H9 (cell line): ENCODE data around the gene PAX8. TPM values are rescaled to one million over a fixed set of nuclear protein-coding genes. Genes with fewer than 3 reads are reported as not detected.

Experiments used
- DNase-seq: peaks from one replicate; pipeline ENCODE4 v3.0.0-alpha.2; 2017
- H2AFZ ChIP-seq: one replicate; pipeline ENCODE4 v1.6.1; 2013; ENCODE audit warnings: mild to moderate bottlenecking, low read length, control low read depth, moderate library complexity
- H2AK5ac ChIP-seq: 2 replicates; pipeline ENCODE4 v1.6.1; 2013; ENCODE audit warnings: low read length, control low read depth, mixed read lengths; ENCODE audit not compliant: insufficient read length
- H2BK120ac ChIP-seq: one replicate; pipeline ENCODE4 v1.6.1; 2013; ENCODE audit warnings: low read depth, mild to moderate bottlenecking, low read length, control low read depth, inconsistent platforms; ENCODE audit not compliant: poor library complexity, severe bottlenecking
- H2BK12ac ChIP-seq: 2 replicates; pipeline ENCODE4 v1.6.1; 2013; ENCODE audit warnings: low read length, control low read depth, mixed read lengths, low read depth; ENCODE audit not compliant: insufficient read length
- H2BK15ac ChIP-seq: 2 replicates; pipeline ENCODE4 v1.6.1; 2013; ENCODE audit warnings: low read depth, low read length, control low read depth
- H2BK20ac ChIP-seq: one replicate; pipeline ENCODE4 v1.6.1; 2013; ENCODE audit warnings: low read depth, mild to moderate bottlenecking, low read length, control low read depth, inconsistent platforms; ENCODE audit not compliant: poor library complexity, severe bottlenecking
- H2BK5ac ChIP-seq: 2 replicates; pipeline ENCODE4 v1.6.1; 2013; ENCODE audit warnings: low read length, control low read depth, mixed read lengths; ENCODE audit not compliant: insufficient read length
- H3K14ac ChIP-seq: 2 replicates; pipeline ENCODE4 v1.6.1; 2013; ENCODE audit warnings: low read length, control low read depth; ENCODE audit not compliant: insufficient read depth
- H3K18ac ChIP-seq: 2 replicates; pipeline ENCODE4 v1.6.1; 2013; ENCODE audit warnings: low read depth, mild to moderate bottlenecking, mixed read lengths, low read length, control low read depth; ENCODE audit not compliant: insufficient read length
- H3K23ac ChIP-seq: 2 replicates; pipeline ENCODE4 v1.6.1; 2013; ENCODE audit warnings: low read length, control low read depth, mixed read lengths, low read depth; ENCODE audit not compliant: insufficient read length
- H3K23me2 ChIP-seq: 2 replicates; pipeline ENCODE4 v1.6.1; 2013; ENCODE audit warnings: low read depth, mild to moderate bottlenecking, mixed read lengths, low read length, control low read depth; ENCODE audit not compliant: insufficient read length, poor library complexity, severe bottlenecking
- H3K27ac ChIP-seq: 2 replicates; pipeline ENCODE4 v1.5.1; 2013; ENCODE audit warnings: low read length, control low read depth, mixed read lengths, low read depth; ENCODE audit not compliant: insufficient read length
- H3K27me3 ChIP-seq: 2 replicates; pipeline ENCODE4 v1.6.1; 2013; ENCODE audit warnings: low read length, control low read depth, inconsistent platforms; ENCODE audit not compliant: insufficient read depth
- H3K4ac ChIP-seq: 2 replicates; pipeline ENCODE4 v1.6.1; 2013; ENCODE audit warnings: low read depth, mild to moderate bottlenecking, control low read depth, inconsistent platforms, low read length, moderate library complexity
- H3K4me1 ChIP-seq: 2 replicates; pipeline ENCODE4 v1.6.1; 2013; ENCODE audit warnings: low read length, control low read depth, inconsistent platforms; ENCODE audit not compliant: insufficient read depth
- H3K4me2 ChIP-seq: 2 replicates; pipeline ENCODE4 v1.6.1; 2013; ENCODE audit warnings: low read length, control low read depth, mixed read lengths; ENCODE audit not compliant: insufficient read length, insufficient read depth
- H3K56ac ChIP-seq: 2 replicates; pipeline ENCODE4 v1.6.1; 2013; ENCODE audit warnings: low read depth, mild to moderate bottlenecking, mixed read lengths, low read length, control low read depth; ENCODE audit not compliant: insufficient read length
- H3K79me1 ChIP-seq: 2 replicates; pipeline ENCODE4 v1.6.1; 2013; ENCODE audit warnings: low read depth, mild to moderate bottlenecking, moderate library complexity, low read length, control low read depth, inconsistent platforms; ENCODE audit not compliant: insufficient read depth, poor library complexity, severe bottlenecking
- H3K79me2 ChIP-seq: 2 replicates; pipeline ENCODE4 v1.6.1; 2013; ENCODE audit warnings: low read length, control low read depth, inconsistent platforms; ENCODE audit not compliant: insufficient read depth
- H3K9ac ChIP-seq: 2 replicates; pipeline ENCODE4 v1.6.1; 2013; ENCODE audit warnings: low read length, control low read depth, mixed read lengths; ENCODE audit not compliant: insufficient read length; ENCODE audit errors: extremely low read depth
- H3K9me3 ChIP-seq: one replicate; pipeline ENCODE4 v1.6.1; 2013; ENCODE audit warnings: low read depth, low read length, inconsistent platforms; ENCODE audit not compliant: control insufficient read depth
- H3T11ph ChIP-seq: one replicate; pipeline ENCODE4 v1.6.1; 2013; ENCODE audit warnings: mild to moderate bottlenecking, low read length, control low read depth, inconsistent platforms
- H4K20me1 ChIP-seq: one replicate; pipeline ENCODE4 v1.6.1; 2013; ENCODE audit not compliant: control insufficient read depth, insufficient read length, insufficient read depth
- H4K5ac ChIP-seq: 2 replicates; pipeline ENCODE4 v1.6.1; 2013; ENCODE audit warnings: low read depth, mild to moderate bottlenecking, mixed read lengths, low read length, control low read depth; ENCODE audit not compliant: insufficient read length
- H4K8ac ChIP-seq: replicated peaks from 2 replicates; pipeline ENCODE4 v1.6.1; 2013; ENCODE audit warnings: low read length, control low read depth, mixed read lengths, low read depth; ENCODE audit not compliant: insufficient read length
- H4K91ac ChIP-seq: 2 replicates; pipeline ENCODE4 v1.6.1; 2013; ENCODE audit warnings: low read depth, mild to moderate bottlenecking, moderate library complexity, mixed read lengths, low read length, control low read depth; ENCODE audit not compliant: insufficient read length
- H3K27ac Mint-ChIP-seq, 3 experiments: 2 replicates in 2 of 3; 3 replicates in 1 of 3; pipeline ENCODE4 v1.8.0; 2020 to 2021; ENCODE audit warnings: mixed read lengths in 3 of 3, mild to moderate bottlenecking in 1 of 3, moderate library complexity in 1 of 3
- H3K27me3 Mint-ChIP-seq: 2 replicates; pipeline ENCODE4 v1.8.0; 2021; ENCODE audit warnings: low read depth, mild to moderate bottlenecking, moderate library complexity, mixed read lengths
- H3K36me3 Mint-ChIP-seq, 3 experiments: 2 replicates in 2 of 3; 3 replicates in 1 of 3; pipeline ENCODE4 v1.8.0; 2020 to 2021; ENCODE audit warnings: low read depth in 3 of 3, mixed read lengths in 3 of 3; ENCODE audit not compliant: insufficient read depth in 1 of 3
- H3K4me1 Mint-ChIP-seq, 2 experiments: 2 replicates each; pipeline ENCODE4 v1.8.0; 2020; ENCODE audit warnings: mixed read lengths in 2 of 2
- H3K4me3 Mint-ChIP-seq, 2 experiments: 2 replicates in 1 of 2; 3 replicates in 1 of 2; pipeline ENCODE4 v1.8.0; 2020 to 2021; ENCODE audit warnings: mild to moderate bottlenecking in 2 of 2, mixed read lengths in 2 of 2, moderate library complexity in 1 of 2
- H3K9me3 Mint-ChIP-seq, 2 experiments: 2 replicates in 1 of 2; 3 replicates in 1 of 2; pipeline ENCODE4 v1.8.0; 2020; ENCODE audit warnings: mild to moderate bottlenecking in 2 of 2, mixed read lengths in 2 of 2, moderate library complexity in 1 of 2
- CTCF ChIP-seq: fragments of 200-600 bp; sonication (generic); conservative IDR thresholded peaks from 3 replicates; pipeline ENCODE4 v1.8.0; 2021; ENCODE audit warnings: antibody characterized with exemption, mild to moderate bottlenecking
- WGBS: extraction: QIAGEN DNeasy Blood & Tissue Kit; methylation state at CpG from one replicate; pipeline ENCODE4 v1.1.7; 2013; ENCODE audit warnings: missing lambda C conversion rate, low lambda C conversion rate, mixed read lengths; ENCODE audit not compliant: insufficient read length; ENCODE audit errors: extremely low coverage; 5-methylcytosine and 5-hydroxymethylcytosine counted together
- total RNA-seq: library from RNA; stranded (reverse); gene quantifications from 2 replicates; pipeline ENCODE4 v1.2.1, GENCODE V29; 2021

PAX8 gene
- total RNA-seq, 1 experiment from 2014 or later: not detected

GRCh38 chr2:113174376-113174750 lies 104.4 kb downstream of the PAX8 start:
- Histone ChIP-seq H2BK15ac (no peak overlapping the region), H3K79me2 (no peaks in the 10 kb centered on the region), H3K4ac (no peak overlapping the region), H4K20me1 (no peaks in the 10 kb centered on the region), H2AK5ac (no peak overlapping the region), H3K27me3 (no peaks in the 10 kb centered on the region), H3K27ac (no peak overlapping the region), H4K8ac (no peak overlapping the region), H3K4me1 (no peaks in the 10 kb centered on the region; the same call in 1 of the 2 replicates), H2AFZ (no peak overlapping the region), H2BK5ac (no peak overlapping the region), H3K79me1 (no peaks in the 10 kb centered on the region), H4K5ac (no peak overlapping the region), H3K18ac (no peak overlapping the region), H3K14ac (no peak overlapping the region; the same call in 1 of the 2 replicates), H2BK20ac (no peak overlapping the region), H3K23ac (no peak overlapping the region), H3T11ph (no peak overlapping the region), H3K4me2 (no peak overlapping the region), H3K56ac (no peak overlapping the region), H3K9ac (no peak overlapping the region), H2BK12ac (no peak overlapping the region), H4K91ac (no peak overlapping the region), H3K23me2 (no peaks in the 10 kb centered on the region), H2BK120ac (no peak overlapping the region), H3K9me3 (no peaks in the 10 kb centered on the region)
- no peaks in the 10 kb centered on the region for H3K9me3 Mint-ChIP-seq
- no peak overlapping the region for H3K4me3 Mint-ChIP-seq
- H3K27ac Mint-ChIP-seq: no peak overlapping the region; a peak in 1 of 7 replicates
- TF ChIP-seq CTCF: no peak
- no CpG with 5 or more reads among the region's 3 CpGs for WGBS
- no peaks in the 10 kb centered on the region; the same call in none of the 2 replicates for H3K27me3 Mint-ChIP-seq
- H3K36me3 Mint-ChIP-seq: no peaks in the 10 kb centered on the region; a peak in 2 of 7 replicates
- DNase-seq: no peak
- H3K4me1 Mint-ChIP-seq: peaks cover 18 to 21% of the 10 kb centered on the region in 2 experiments
